Activated B cell treated with CpG ODN at 0.5 μM for 24 hours (primary cell): ENCODE measurements around the gene EVI5L. TPM values are rescaled to one million over a fixed set of nuclear protein-coding genes. Genes with fewer than 3 reads are reported as not detected.

ENCODE experiments used
- ATAC-seq: fragments of 200-7000 bp; cut with Tn5 transposase; one replicate; pipeline ENCODE4 v1.10.0; 2021; ENCODE audit warnings: low read depth, mild to moderate bottlenecking, moderate library complexity
- CTCF ChIA-PET: fragments of 350-600 bp; sonication (Branson Sonifier 250); formaldehyde crosslinking; loops from one replicate; lab custom pipeline; 2021; ENCODE audit warnings: antibody characterized with exemption; lab: Charles Lee
- POLR2A ChIA-PET: fragments of 350-600 bp; sonication (Branson Sonifier 250); formaldehyde crosslinking; loops from one replicate; lab custom pipeline; 2021; ENCODE audit warnings: antibody characterized with exemption; lab: Charles Lee
- DNase-seq: peaks from one replicate; pipeline ENCODE4 v3.0.0; 2022
- H3K27ac Mint-ChIP-seq: one replicate; pipeline ENCODE4 v1.8.0; 2020; ENCODE audit warnings: mixed read lengths
- H3K27me3 Mint-ChIP-seq: one replicate; pipeline ENCODE4 v1.8.0; 2021; ENCODE audit warnings: mixed read lengths
- H3K36me3 Mint-ChIP-seq: one replicate; pipeline ENCODE4 v1.8.0; 2021; ENCODE audit warnings: low read depth, mixed read lengths
- H3K4me1 Mint-ChIP-seq: one replicate; pipeline ENCODE4 v1.8.0; 2021; ENCODE audit warnings: mixed read lengths
- H3K4me3 Mint-ChIP-seq: one replicate; pipeline ENCODE4 v1.8.0; 2020; ENCODE audit warnings: mild to moderate bottlenecking, mixed read lengths
- H3K9me3 Mint-ChIP-seq: one replicate; pipeline ENCODE4 v1.8.0; 2020; ENCODE audit warnings: mixed read lengths
- intact Hi-C: fragments of 100-400 bp; cut with micrococcal nuclease; formaldehyde crosslinking; loops from one replicate; pipeline ENCODE4 v1.15.1; 2024
- total RNA-seq: library from RNA; stranded (reverse); gene quantifications from 2 replicates; pipeline ENCODE4 v1.2.3, GENCODE V29; 2022
- TF ChIP-seq, protein P1 (sequence below): fragments of 200-600 bp; IDR thresholded peaks from one replicate; pipeline ENCODE4 v1.8.0; 2022; ENCODE audit warnings: antibody characterized with exemption, mild to moderate bottlenecking

EVI5L gene
- total RNA-seq, 1 donor from 2014 or later, result 12.8 TPM

DNA sequence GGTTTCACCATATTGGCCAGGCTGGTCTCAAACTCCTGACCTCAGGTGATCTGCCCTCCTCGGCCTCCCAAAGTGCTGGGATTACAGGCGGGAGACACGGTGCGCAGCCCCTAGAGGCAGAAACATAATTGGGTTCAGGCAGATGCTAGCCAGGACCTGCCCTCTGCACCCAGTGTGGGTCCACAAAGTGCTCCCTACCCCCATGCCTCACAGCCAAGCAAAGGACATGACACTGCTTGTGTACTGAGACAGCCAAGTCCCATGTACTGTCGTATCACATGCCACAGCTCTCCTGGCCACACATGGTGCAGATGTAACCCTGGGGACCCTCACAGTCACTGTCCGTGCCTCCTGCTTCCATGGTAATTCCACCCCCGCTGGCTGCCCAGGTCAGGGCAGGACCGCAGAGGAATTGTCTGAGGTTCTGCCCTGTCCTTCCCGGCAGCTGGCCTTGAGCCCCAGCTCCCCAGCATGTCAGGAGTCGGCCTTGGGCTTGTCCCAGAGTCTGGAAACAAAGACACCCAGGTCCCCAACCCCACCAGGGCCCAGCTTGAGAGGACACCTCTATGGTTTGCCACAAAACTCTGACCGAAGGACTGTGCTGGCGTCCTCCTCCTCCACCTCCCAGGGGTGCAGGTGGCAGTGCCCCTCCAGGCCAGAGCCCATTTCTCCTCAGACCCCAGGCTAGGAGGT, 36.5 kb downstream of the EVI5L start:
- POLR2A ChIA-PET, result interaction anchor here (0.5 to 0.8 kb wide), 3 partner anchors 51 to 129 kb away, joined by 3 to 4 read pairs (median 4); no protein-coding TSS in a partner anchor
- peaks cover 32% of the 10 kb centered on the region for H3K4me1 Mint-ChIP-seq
- TF ChIP-seq, protein P1, sequence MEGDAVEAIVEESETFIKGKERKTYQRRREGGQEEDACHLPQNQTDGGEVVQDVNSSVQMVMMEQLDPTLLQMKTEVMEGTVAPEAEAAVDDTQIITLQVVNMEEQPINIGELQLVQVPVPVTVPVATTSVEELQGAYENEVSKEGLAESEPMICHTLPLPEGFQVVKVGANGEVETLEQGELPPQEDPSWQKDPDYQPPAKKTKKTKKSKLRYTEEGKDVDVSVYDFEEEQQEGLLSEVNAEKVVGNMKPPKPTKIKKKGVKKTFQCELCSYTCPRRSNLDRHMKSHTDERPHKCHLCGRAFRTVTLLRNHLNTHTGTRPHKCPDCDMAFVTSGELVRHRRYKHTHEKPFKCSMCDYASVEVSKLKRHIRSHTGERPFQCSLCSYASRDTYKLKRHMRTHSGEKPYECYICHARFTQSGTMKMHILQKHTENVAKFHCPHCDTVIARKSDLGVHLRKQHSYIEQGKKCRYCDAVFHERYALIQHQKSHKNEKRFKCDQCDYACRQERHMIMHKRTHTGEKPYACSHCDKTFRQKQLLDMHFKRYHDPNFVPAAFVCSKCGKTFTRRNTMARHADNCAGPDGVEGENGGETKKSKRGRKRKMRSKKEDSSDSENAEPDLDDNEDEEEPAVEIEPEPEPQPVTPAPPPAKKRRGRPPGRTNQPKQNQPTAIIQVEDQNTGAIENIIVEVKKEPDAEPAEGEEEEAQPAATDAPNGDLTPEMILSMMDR, result no peak
- peaks cover 3% of the 10 kb centered on the region for H3K9me3 Mint-ChIP-seq
- ATAC-seq (no peak), DNase-seq (no peak)
- no peak overlapping the region for H3K4me3 Mint-ChIP-seq
- no peak overlapping the region for H3K27ac Mint-ChIP-seq
- CTCF ChIA-PET, result no interaction called here
- H3K36me3 Mint-ChIP-seq, result no peaks in the 10 kb centered on the region
- H3K27me3 Mint-ChIP-seq, result peaks cover 16% of the 10 kb centered on the region
- intact Hi-C loops, result no loop called here

DNA sequence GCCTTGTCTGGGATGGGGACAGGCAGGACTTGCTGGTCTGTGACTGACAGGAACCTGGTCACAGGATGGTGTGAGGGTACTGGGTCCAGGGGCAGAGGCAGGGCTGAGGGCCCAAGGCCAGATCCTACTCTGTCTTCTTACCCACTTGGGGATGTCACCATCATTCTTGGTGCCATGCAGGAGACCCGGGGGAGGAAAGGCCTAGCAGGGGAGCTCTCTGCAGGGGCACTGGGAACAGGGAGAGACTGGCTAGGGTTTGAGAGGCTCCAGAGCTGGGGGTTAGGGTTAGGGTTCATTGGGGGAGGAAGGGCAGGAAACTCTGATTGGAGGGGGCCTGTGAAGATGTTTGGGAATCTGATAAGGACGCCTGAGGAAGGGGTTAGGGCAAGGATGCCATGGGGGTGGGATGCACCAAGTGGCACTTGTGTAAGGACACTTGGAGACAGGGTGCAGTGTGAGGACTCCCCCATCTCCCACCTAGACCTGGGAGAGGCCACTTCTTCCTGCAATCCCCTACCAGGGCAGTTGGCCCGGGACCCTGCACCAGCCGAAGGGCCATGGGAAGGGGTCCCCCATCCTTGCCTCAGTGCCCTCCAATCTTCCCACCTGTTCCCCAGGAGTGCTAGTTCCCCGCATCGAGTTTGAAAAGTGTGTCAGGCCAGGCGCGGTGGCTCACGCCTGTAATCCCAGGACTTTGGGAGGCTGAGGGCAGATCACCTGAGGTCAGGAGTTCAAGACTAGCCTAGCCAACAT, 37.2 kb downstream of the EVI5L start:
- H3K4me1 Mint-ChIP-seq, result peaks cover 33% of the 10 kb centered on the region
- H3K36me3 Mint-ChIP-seq, result no peaks in the 10 kb centered on the region
- TF ChIP-seq, protein P1, result no peak
- DNase-seq, result no peak
- no peak for ATAC-seq
- H3K9me3 Mint-ChIP-seq, result peaks cover 3% of the 10 kb centered on the region
- H3K4me3 Mint-ChIP-seq, result no peak overlapping the region
- ChIA-PET POLR2A (interaction anchor here (0.6 to 0.8 kb wide), 2 partner anchors 50 to 130 kb away, joined by 4 read pairs; no protein-coding TSS in a partner anchor), CTCF (no interaction called here)
- intact Hi-C loops, result no loop called here
- H3K27me3 Mint-ChIP-seq, result peaks cover 23% of the 10 kb centered on the region
- no peak overlapping the region for H3K27ac Mint-ChIP-seq

DNA sequence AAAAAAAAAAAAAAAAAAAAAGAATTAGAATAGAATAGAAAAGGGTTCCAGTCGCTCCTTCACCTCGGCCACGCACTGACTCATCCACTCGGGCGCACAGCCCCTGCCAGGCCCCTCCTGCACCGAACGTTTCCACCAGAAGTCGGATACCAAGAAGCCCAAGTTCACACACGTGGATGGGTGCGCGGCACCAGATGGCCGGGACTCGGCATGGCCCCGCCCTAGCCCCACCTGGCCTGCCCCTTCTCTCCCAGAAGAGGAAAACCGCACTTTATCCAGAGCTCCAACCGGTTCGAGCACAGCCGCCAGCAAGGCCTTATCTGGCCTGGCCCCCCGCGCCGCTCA, 38.3 kb downstream of the EVI5L start:
- ATAC-seq, result no peak
- peaks cover 28% of the 10 kb centered on the region for H3K27me3 Mint-ChIP-seq
- DNase-seq, result no peak

DNA sequence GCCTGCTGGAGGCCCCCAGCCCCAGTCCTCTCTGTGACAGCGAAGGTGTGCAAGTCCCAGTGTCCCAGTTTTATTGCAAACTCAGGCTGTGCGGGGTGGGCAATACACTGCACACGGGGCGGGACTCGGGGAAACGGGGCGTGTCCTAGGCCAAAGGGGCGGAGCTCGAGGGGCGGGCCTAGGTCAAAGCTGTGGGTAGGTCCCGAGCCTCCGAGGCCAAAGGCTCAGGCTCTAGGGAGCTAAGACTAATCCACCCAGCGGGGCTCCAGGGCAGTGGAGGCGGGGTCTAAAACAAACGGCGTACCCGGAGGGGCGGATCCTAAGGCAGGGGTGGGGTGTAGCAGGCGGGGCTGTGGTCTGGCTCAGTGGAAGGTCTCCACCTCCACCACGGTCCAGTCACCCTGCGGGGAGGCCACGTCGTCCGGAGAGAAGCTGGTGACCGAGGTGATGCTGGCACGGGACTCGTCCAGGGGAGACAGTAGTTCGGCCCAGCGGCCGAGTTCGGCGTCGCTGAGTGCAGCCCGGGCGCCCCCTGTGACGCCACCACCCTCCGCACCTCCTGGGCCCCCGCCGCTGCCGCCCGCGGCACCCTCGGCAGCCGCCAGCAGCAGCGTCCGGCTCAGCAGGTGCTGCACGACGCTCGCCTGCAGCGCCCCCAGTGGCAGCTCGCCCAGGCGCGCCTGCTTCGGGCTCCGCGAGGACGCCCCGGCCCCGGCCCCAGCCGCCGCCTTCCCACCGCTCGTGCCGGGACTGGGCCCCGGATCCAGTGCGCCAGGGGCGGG, 38.8 kb downstream of the EVI5L start:
- peak; percentile 75 for ATAC-seq
- Mint-ChIP-seq H3K27me3 (peaks cover 30% of the 10 kb centered on the region), H3K4me3 (peak overlapping the region; percentile 81), H3K27ac (peak overlapping the region; percentile 73), H3K4me1 (peaks cover 41% of the 10 kb centered on the region), H3K9me3 (peaks cover 3% of the 10 kb centered on the region), H3K36me3 (no peaks in the 10 kb centered on the region)
- intact Hi-C loops, result loop anchor here (1.0 to 2.0 kb wide), 7 partner anchors 16 to 190 kb away; partner anchors contain the start of genes MAP2K7, SNAPC2 and TIMM44
- TF ChIP-seq, protein P1, result peak; percentile 56
- DNase-seq, result peak; percentile 83
- ChIA-PET CTCF (interaction anchor here (0.8 to 2.2 kb wide), 14 partner anchors 10 to 300 kb away, joined by 3 to 14 read pairs (median 5); partner anchors contain the start of genes MAP2K7, SNAPC2, STXBP2 and TIMM44), POLR2A (interaction anchor here (1.0 to 2.2 kb wide), 9 partner anchors 17 to 239 kb away, joined by 3 to 15 read pairs (median 4); partner anchors contain the start of genes FCER2, MAP2K7, PET100 and SNAPC2)

More for the DNA sequence above, 38.3 kb downstream of the EVI5L start:
- ChIA-PET CTCF (interaction anchor here (0.8 to 2.2 kb wide), 9 partner anchors 32 to 300 kb away, joined by 3 to 14 read pairs (median 7); partner anchors contain the start of genes SNAPC2, STXBP2, TIMM44 and TRAPPC5), POLR2A (interaction anchor here (1.0 to 2.2 kb wide), 7 partner anchors 17 to 167 kb away, joined by 3 to 15 read pairs (median 4); partner anchors contain the start of genes FCER2, MAP2K7, SNAPC2 and TIMM44)
- Mint-ChIP-seq H3K4me1 (peaks cover 38% of the 10 kb centered on the region), H3K9me3 (peaks cover 3% of the 10 kb centered on the region), H3K36me3 (no peaks in the 10 kb centered on the region), H3K27ac (no peak overlapping the region), H3K4me3 (peak overlapping the region; percentile 81)
- TF ChIP-seq, protein P1, result no peak
- intact Hi-C loops, result loop anchor here (2.0 kb wide), 3 partner anchors 15 to 75 kb away; partner anchors contain the start of gene TIMM44
